Measurements from ENCODE around the gene ZNF521. TPM values are rescaled to one million over a fixed set of nuclear protein-coding genes. Genes with fewer than 3 reads are reported as not detected.

Gene ZNF521
- total and polyA plus RNA-seq, 2 of the 13 experiments (the other 11 are each of a cell fraction or from before 2014, with no cell fraction given) = 0.02 TPM; not detected in 1

GRCh38 chr18:25140124-25140961 lies 211.6 kb downstream of the ZNF521 start:
- DNase-seq (ENCODE audit: low spot score) (no peak), FAIRE-seq (no peak), ATAC-seq (no peak)
- POLR2A ChIA-PET = no interaction called here
- H3K4me3 ChIP-seq (replicated peaks in 1 of 3; ENCODE audit: insufficient read depth in 1 of 3, low read depth in 2 of 3, low read length in 3 of 3) = no peak overlapping the region
- CTCF ChIA-PET (ENCODE audit: low intra/inter-chr PET ratio, low total read pairs) = no interaction called here
- no TSS peak for BruUV-seq (replicated peaks)
- TF ChIP-seq HDAC1 (CRISPR knock-in tag; IDR thresholded peaks at IDR 0.05) (no peak), MAFF (IDR thresholded peaks at IDR 0.05; ENCODE audit: low read depth, low read length) (peak; percentile 83), ZNF281 (CRISPR knock-in tag; IDR thresholded peaks at IDR 0.05; ENCODE audit: borderline replicate concordance) (no peak), ATF7-NPFF (CRISPR knock-in tag; IDR thresholded peaks at IDR 0.05; ENCODE audit: low read depth) (no peak), HNRNPK (IDR thresholded peaks at IDR 0.05; ENCODE audit: low read depth, low read length, poor library complexity, severe bottlenecking) (no peak), FOXO4 (CRISPR knock-in tag; conservative IDR thresholded peaks at IDR 0.05) (no peak), MAFK (conservative IDR thresholded peaks at IDR 0.05 in 1 of 2, IDR thresholded peaks at IDR 0.05 in 1 of 2; ENCODE audit: low read length in 2 of 2) (peak; percentile 77 to 81)
- intact Hi-C loops (cut with micrococcal nuclease; ENCODE audit: unreplicated experiment) (no loop called here), in situ Hi-C loops (cut with HindIII; ENCODE audit: extremely low pct_ligation_motif_present, low pct_unique_long_range_greater_than_20kb) (no loop called here)
- no peaks in the 10 kb centered on the region for H3K79me2 ChIP-seq (ENCODE audit: insufficient read depth, low read length)
- H3K4me2 ChIP-seq (ENCODE audit: low read depth, low read length) = no peak overlapping the region
- no peaks in the 10 kb centered on the region for H3K4me1 ChIP-seq (ENCODE audit: insufficient read depth, low read length)
- H3K9ac ChIP-seq (ENCODE audit: insufficient read depth, low read depth, low read length) = no peak overlapping the region
- H4K20me1 ChIP-seq (ENCODE audit: insufficient read depth, low read length) = no peaks in the 10 kb centered on the region
- H3K9me3 ChIP-seq (ENCODE audit: low read length) = no peaks in the 10 kb centered on the region
- H3K27me3 ChIP-seq (ENCODE audit: control insufficient read depth in 1 of 2, insufficient read depth in 2 of 2, low read length in 2 of 2) = no peaks in the 10 kb centered on the region; a peak in 1 of 5 replicates
- no peaks in the 10 kb centered on the region for H3K36me3 ChIP-seq (replicated peaks in 1 of 2; ENCODE audit: control insufficient read depth in 1 of 2, insufficient read depth in 2 of 2, low read length in 2 of 2)
- no peak overlapping the region for H2AFZ ChIP-seq (ENCODE audit: low read length)
- WGBS (ENCODE audit: low lambda C conversion rate) = 18% methylated on average over 8 of the region's 8 CpGs
- no peak overlapping the region for H3K27ac ChIP-seq (ENCODE audit: extremely low read length, insufficient read depth, low read length)
